Skeletal muscle tissue (tissue), 4 donors: ENCODE results near the gene ROR2. TPM values are rescaled to one million over a fixed set of nuclear protein-coding genes. Genes with fewer than 3 reads are reported as not detected.

Experiments used
- H3K27ac ChIP-seq: one replicate; pipeline ENCODE4 v1.7.0; 2013; ENCODE audit warnings: mild to moderate bottlenecking, low read depth, low read length, inconsistent platforms
- H3K27me3 ChIP-seq, 3 donors: one replicate each; pipeline ENCODE4 v1.7.0; 2013; ENCODE audit warnings: low read length in 3 of 3; ENCODE audit not compliant: control insufficient read depth in 3 of 3, insufficient read depth in 3 of 3
- H3K36me3 ChIP-seq, 3 donors: one replicate each; pipeline ENCODE4 v1.7.0; 2013; ENCODE audit warnings: low read length in 3 of 3; ENCODE audit not compliant: control insufficient read depth in 3 of 3, insufficient read depth in 3 of 3
- H3K4me1 ChIP-seq, 3 donors: one replicate each; pipeline ENCODE4 v1.7.0; 2013; ENCODE audit warnings: low read length in 3 of 3, mild to moderate bottlenecking in 3 of 3; ENCODE audit not compliant: control insufficient read depth in 3 of 3, insufficient read depth in 3 of 3
- H3K4me3 ChIP-seq, 3 donors: one replicate each; pipeline ENCODE4 v1.7.0; 2013; ENCODE audit warnings: low read length in 3 of 3
- H3K9ac ChIP-seq, 3 donors: one replicate each; pipeline ENCODE4 v1.7.0; 2013; ENCODE audit warnings: low read length in 3 of 3, mild to moderate bottlenecking in 3 of 3, moderate library complexity in 2 of 3, low read depth in 1 of 3
- H3K9me3 ChIP-seq, 3 donors: one replicate each; pipeline ENCODE4 v1.7.0; 2013; ENCODE audit warnings: low read length in 3 of 3; ENCODE audit not compliant: control insufficient read depth in 3 of 3
- total RNA-seq: library from RNA; depleted of rRNA; stranded (reverse); fragments of >200 nt; gene quantifications from one replicate; pipeline ENCODE4 v1.2.3, GENCODE V29; 2014
- donor health status: Osteomylitis.

Gene ROR2
- total RNA-seq, 1 donor from 2014 or later = 4.2 TPM

GRCh38 chr9:91832322-91832721, 117.7 kb downstream of the ROR2 start:
- Histone ChIP-seq H3K9ac (no peak overlapping the region), H3K4me1 (no peaks in the 10 kb centered on the region), H3K4me3 (no peak overlapping the region), H3K9me3 (no peaks in the 10 kb centered on the region), H3K36me3 (no peaks in the 10 kb centered on the region), H3K27ac (no peak overlapping the region), H3K27me3 (peaks cover 4 to 11% (median 11%) of the 10 kb centered on the region in 3 donors)

- H3K4me3 ChIP-seq = no peak overlapping the region
- no peaks in the 10 kb centered on the region for H3K9me3 ChIP-seq
- H3K4me1 ChIP-seq = no peaks in the 10 kb centered on the region
- no peaks in the 10 kb centered on the region for H3K36me3 ChIP-seq
- peaks cover 0 to 16% (median 4%) of the 10 kb centered on the region in 3 donors for H3K27me3 ChIP-seq
- no peak overlapping the region for H3K27ac ChIP-seq
- H3K9ac ChIP-seq = no peak overlapping the region
Observed at GRCh38 chr9:91825866-91826265, 124.2 kb downstream of the ROR2 start.

- Histone ChIP-seq H3K9me3 (no peaks in the 10 kb centered on the region), H3K9ac (no peak overlapping the region), H3K27me3 (peaks cover 0 to 16% (median 4%) of the 10 kb centered on the region in 3 donors), H3K4me1 (no peaks in the 10 kb centered on the region), H3K36me3 (no peaks in the 10 kb centered on the region), H3K27ac (no peak overlapping the region), H3K4me3 (no peak overlapping the region)
Observed at GRCh38 chr9:91825422-91825821, 124.6 kb downstream of the ROR2 start.

GRCh38 chr9:91824601-91825305, 125.3 kb downstream of the ROR2 start:
- Histone ChIP-seq H3K4me3 (no peak overlapping the region), H3K27ac (no peak overlapping the region), H3K9me3 (no peaks in the 10 kb centered on the region), H3K9ac (no peak overlapping the region), H3K4me1 (no peaks in the 10 kb centered on the region), H3K36me3 (no peaks in the 10 kb centered on the region), H3K27me3 (peaks cover 0 to 16% (median 6%) of the 10 kb centered on the region in 3 donors)

GRCh38 chr9:91824151-91824550, 125.9 kb downstream of the ROR2 start:
- Histone ChIP-seq H3K9me3 (no peaks in the 10 kb centered on the region), H3K27me3 (peaks cover 2 to 17% (median 7%) of the 10 kb centered on the region in 3 donors), H3K4me3 (no peak overlapping the region), H3K9ac (no peak overlapping the region), H3K27ac (no peak overlapping the region), H3K4me1 (no peaks in the 10 kb centered on the region), H3K36me3 (no peaks in the 10 kb centered on the region)

GRCh38 chr9:91820949-91821880, 128.8 kb downstream of the ROR2 start:
- Histone ChIP-seq H3K4me1 (peaks cover 0 to 4% (median 0%) of the 10 kb centered on the region in 3 donors), H3K27me3 (peaks cover 5 to 20% (median 9%) of the 10 kb centered on the region in 3 donors), H3K9ac (no peak overlapping the region), H3K27ac (no peak overlapping the region), H3K9me3 (no peaks in the 10 kb centered on the region), H3K36me3 (no peaks in the 10 kb centered on the region), H3K4me3 (no peak overlapping the region)

GRCh38 chr9:91820126-91820750, 129.8 kb downstream of the ROR2 start:
- Histone ChIP-seq H3K4me1 (peaks cover 0 to 4% (median 0%) of the 10 kb centered on the region in 3 donors), H3K27ac (no peak overlapping the region), H3K27me3 (peaks cover 5 to 17% (median 7%) of the 10 kb centered on the region in 3 donors), H3K9ac (no peak overlapping the region), H3K36me3 (no peaks in the 10 kb centered on the region), H3K9me3 (no peaks in the 10 kb centered on the region), H3K4me3 (no peak overlapping the region)

- peaks cover 4 to 6% (median 5%) of the 10 kb centered on the region in 3 donors for H3K27me3 ChIP-seq
- H3K9me3 ChIP-seq = no peaks in the 10 kb centered on the region
- peaks cover 0 to 4% (median 0%) of the 10 kb centered on the region in 3 donors for H3K4me1 ChIP-seq
- no peak overlapping the region for H3K27ac ChIP-seq
- no peak overlapping the region for H3K4me3 ChIP-seq
- H3K9ac ChIP-seq = no peak overlapping the region
- H3K36me3 ChIP-seq = no peaks in the 10 kb centered on the region
Observed at GRCh38 chr9:91818647-91819403, 131.2 kb downstream of the ROR2 start.

- Histone ChIP-seq H3K9ac (no peak overlapping the region), H3K27ac (no peak overlapping the region), H3K4me3 (no peak overlapping the region)
Observed at GRCh38 chr9:91818225-91818585, 131.8 kb downstream of the ROR2 start.

More at GRCh38 chr9:91818225-91818585, 131.8 kb downstream of the ROR2 start:
- Histone ChIP-seq H3K27me3 (peaks cover 4 to 6% (median 5%) of the 10 kb centered on the region in 3 donors), H3K9me3 (no peaks in the 10 kb centered on the region), H3K4me1 (peaks cover 0 to 4% (median 0%) of the 10 kb centered on the region in 3 donors), H3K36me3 (no peaks in the 10 kb centered on the region)
